ENCODE results near the gene MARCHF11.

GRCh38 chr5:16050414-16050813 is 129.2 kb downstream of the MARCHF11 start:
- TF ChIP-seq CTCF (conservative IDR thresholded peaks at IDR 0.05 in 1 of 2, IDR thresholded peaks at IDR 0.05 in 1 of 2; ENCODE audit: low read depth in 1 of 2, low read length in 2 of 2) (no peak), EZH2 (IDR thresholded peaks at IDR 0.05; ENCODE audit: low read length, missing control alignments) (no peak)

Data from fibroblast of lung (primary cell).